ENCODE measurements around the gene ARHGEF39. TPM values are rescaled to one million over a fixed set of nuclear protein-coding genes. Genes with fewer than 3 reads are reported as not detected.
A peak's percentile ranks its signal among the peaks of the same experiment; 100 is the strongest.
"Not testable (repeated sequence)": the region's sequence is repeated elsewhere in the genome, so short reads cannot be mapped to it uniquely, and the experiment has no call there.

The ARHGEF39 gene
- total RNA-seq, 2 experiments from 2014 or later, result 17.2 to 17.3 TPM

DNA sequence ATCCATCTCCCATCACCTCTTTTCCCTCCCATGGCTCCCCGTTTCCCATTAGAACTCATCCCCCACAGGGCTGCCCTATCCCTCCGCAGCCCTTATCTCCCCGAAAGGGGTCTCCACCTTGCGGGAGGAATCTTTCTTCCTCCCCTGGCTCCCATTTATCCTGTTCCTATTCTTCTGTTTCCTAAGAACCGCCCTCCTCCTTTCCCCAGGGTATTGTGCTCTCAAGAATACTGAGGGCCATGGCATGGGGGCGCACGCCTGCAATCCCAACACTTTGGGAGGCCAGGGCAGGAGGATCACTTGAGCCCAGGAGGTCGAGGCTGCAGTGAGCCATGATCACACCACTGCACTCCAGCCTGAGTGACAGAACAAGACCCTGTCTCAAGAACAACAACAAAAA lies 47.4 kb downstream of the ARHGEF39 start:
- H3K27me3 Mint-ChIP-seq (ENCODE audit: low read depth), result no peaks in the 10 kb centered on the region
- H3K36me3 Mint-ChIP-seq (ENCODE audit: low read depth), result peaks cover 5% of the 10 kb centered on the region
- peak overlapping the region; percentile 79 for H3K4me3 Mint-ChIP-seq
- ChIA-PET POLR2A (interaction anchor here (1.3 to 8.8 kb wide), 5 partner anchors 21 to 41 kb away, joined by 4 to 122 read pairs (median 5); partner anchors contain the start of genes CCDC107, RMRP and SIT1), CTCF (interaction anchor here (0.7 to 11.8 kb wide), 18 partner anchors 8 to 285 kb away, joined by 3 to 272 read pairs (median 6); partner anchors contain the start of genes ARHGEF39, CCDC107, CREB3 and GBA2)
- H3K9me3 Mint-ChIP-seq (ENCODE audit: insufficient read depth), result no peaks in the 10 kb centered on the region
- DNase-seq, result no peak
- H3K4me1 Mint-ChIP-seq (ENCODE audit: low read depth), result peaks cover 66% of the 10 kb centered on the region
- no peak for ATAC-seq
- peak overlapping the region; percentile 92 for H3K27ac Mint-ChIP-seq

DNA sequence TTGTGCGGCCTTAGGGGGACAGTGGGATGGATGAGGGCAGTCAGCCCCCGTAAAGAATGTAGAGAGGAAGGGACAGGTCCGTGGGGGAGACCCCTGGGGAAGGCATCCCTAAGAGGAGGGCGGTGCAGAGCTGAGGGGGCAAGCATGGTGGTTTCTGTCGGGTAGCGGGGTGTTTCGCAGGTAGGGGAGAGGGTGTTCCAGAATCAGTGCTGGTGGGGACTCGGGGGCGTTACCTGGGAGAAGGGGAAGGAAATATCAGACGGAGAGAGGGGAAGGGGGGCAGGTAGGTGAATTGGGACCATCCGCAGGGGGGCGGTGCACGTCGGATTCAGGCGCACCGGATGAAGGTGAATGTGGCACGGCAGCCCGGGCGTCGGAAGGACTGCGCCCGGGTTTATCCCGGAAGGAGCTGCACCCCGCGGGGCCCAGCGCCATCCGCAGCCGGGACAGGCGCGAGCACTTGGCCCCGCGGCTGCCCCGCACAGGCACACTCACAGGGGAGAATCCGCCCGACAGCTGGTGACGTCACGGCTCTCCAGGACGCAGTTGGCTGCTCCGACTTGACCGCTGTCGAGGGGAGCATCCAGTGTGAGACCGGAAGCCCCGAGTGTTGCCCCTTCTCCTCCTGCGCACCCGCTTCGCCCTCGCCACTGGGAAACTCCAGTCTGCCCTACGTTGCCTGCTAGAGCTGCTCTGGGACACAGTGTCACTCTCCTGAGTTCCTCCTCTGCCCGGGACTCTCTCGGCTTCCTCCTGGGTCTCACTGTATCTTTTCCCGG lies 48.1 kb downstream of the ARHGEF39 start:
- H3K27me3 Mint-ChIP-seq (ENCODE audit: low read depth), result no peaks in the 10 kb centered on the region
- H3K9me3 Mint-ChIP-seq (ENCODE audit: insufficient read depth), result no peaks in the 10 kb centered on the region
- H3K4me3 Mint-ChIP-seq, result peak overlapping the region; percentile 79
- ATAC-seq (peak; percentile 65), DNase-seq (peak; percentile 78)
- POLR2A ChIA-PET, result interaction anchor here (1.2 to 8.8 kb wide), 6 partner anchors 21 to 514 kb away, joined by 4 to 122 read pairs (median 5); partner anchors contain the start of genes CCDC107, RMRP, SIT1 and STOML2
- H3K27ac Mint-ChIP-seq, result peak overlapping the region; percentile 92
- peaks cover 9% of the 10 kb centered on the region for H3K36me3 Mint-ChIP-seq (ENCODE audit: low read depth)
- CTCF ChIA-PET, result interaction anchor here (0.7 to 11.8 kb wide), 18 partner anchors 8 to 286 kb away, joined by 3 to 272 read pairs (median 6); partner anchors contain the start of genes ARHGEF39, CCDC107, CREB3 and GBA2
- H3K4me1 Mint-ChIP-seq (ENCODE audit: low read depth), result peaks cover 62% of the 10 kb centered on the region

- Mint-ChIP-seq H3K9me3 (ENCODE audit: insufficient read depth) (no peaks in the 10 kb centered on the region), H3K27me3 (ENCODE audit: low read depth) (no peaks in the 10 kb centered on the region), H3K27ac (peak overlapping the region; percentile 92), H3K4me3 (peak overlapping the region; percentile 79), H3K4me1 (ENCODE audit: low read depth) (peaks cover 61% of the 10 kb centered on the region), H3K36me3 (ENCODE audit: low read depth) (peaks cover 15% of the 10 kb centered on the region)
- DNase-seq (no peak), ATAC-seq (no peak)
- CTCF ChIA-PET, result interaction anchor here (0.7 to 11.8 kb wide), 17 partner anchors 8 to 287 kb away, joined by 3 to 272 read pairs (median 6); partner anchors contain the start of genes ARHGEF39, CCDC107, CREB3 and GBA2
- POLR2A ChIA-PET, result interaction anchor here (0.9 to 8.8 kb wide), 7 partner anchors 11 to 513 kb away, joined by 3 to 122 read pairs (median 4); partner anchors contain the start of genes CCDC107, CREB3, RMRP and SIT1
Observed at GRCh38 chr9:35615981-35616680, 48.9 kb downstream of the ARHGEF39 start.

DNA sequence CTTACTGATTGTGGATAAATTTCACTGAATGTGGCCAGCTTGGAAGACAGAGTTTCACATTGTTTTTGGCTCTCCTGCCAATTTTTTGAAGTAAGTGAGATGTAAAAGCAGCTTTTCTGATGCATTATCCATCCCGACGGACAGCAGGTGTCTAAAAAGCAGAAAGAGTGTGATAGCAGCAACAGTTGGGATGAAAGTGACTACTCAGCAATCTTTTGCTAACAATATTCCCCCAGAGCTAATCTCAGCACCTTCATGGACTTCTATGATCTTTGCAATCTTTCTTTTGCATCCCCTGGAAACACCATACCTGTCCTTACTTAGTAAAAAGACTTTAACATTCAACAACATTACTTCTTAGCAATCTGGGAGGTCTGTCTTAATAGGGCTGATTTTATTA lies 52.2 kb downstream of the ARHGEF39 start:
- peaks cover 31% of the 10 kb centered on the region for H3K36me3 Mint-ChIP-seq (ENCODE audit: low read depth)
- ChIA-PET CTCF (interaction anchor here (0.6 to 11.8 kb wide), 9 partner anchors 9 to 912 kb away, joined by 3 to 272 read pairs (median 12); partner anchors contain the start of genes ARHGEF39, CCDC107, CREB3 and RMRP), POLR2A (interaction anchor here (1.4 to 8.8 kb wide), 2 partner anchors 35 to 137 kb away, joined by 3 to 122 read pairs; partner anchors contain the start of genes GBA2, RGP1 and SIT1)
- DNase-seq, result no peak
- no peaks in the 10 kb centered on the region for H3K9me3 Mint-ChIP-seq (ENCODE audit: insufficient read depth)
- ATAC-seq, result no peak
- no peaks in the 10 kb centered on the region for H3K27me3 Mint-ChIP-seq (ENCODE audit: low read depth)
- peaks cover 32% of the 10 kb centered on the region for H3K4me1 Mint-ChIP-seq (ENCODE audit: low read depth)
- no peak overlapping the region for H3K27ac Mint-ChIP-seq
- H3K4me3 Mint-ChIP-seq, result no peak overlapping the region

DNA sequence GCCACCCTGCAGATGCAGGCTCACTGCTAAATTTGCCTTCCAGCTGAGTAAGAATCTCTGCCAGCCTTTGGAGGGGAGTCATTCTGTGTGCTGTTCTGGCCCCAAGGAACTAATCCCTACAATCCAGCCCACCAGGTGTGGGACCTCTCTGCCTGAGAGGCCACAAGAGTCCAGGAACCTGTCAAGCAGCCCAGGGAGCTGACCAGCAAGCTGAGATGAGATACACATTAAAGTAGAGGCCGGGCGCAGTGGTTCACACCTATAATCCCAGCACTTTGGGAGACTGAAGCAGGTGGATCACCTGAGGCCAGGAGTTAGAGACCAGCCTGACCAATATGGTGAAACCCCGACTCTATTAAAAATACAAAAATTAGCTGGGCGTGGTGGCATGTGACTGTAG lies 52.9 kb downstream of the ARHGEF39 start:
- not testable (repeated sequence) for H3K4me3 Mint-ChIP-seq; H3K9me3 Mint-ChIP-seq (ENCODE audit: insufficient read depth); H3K27ac Mint-ChIP-seq; DNase-seq; ATAC-seq; H3K27me3 Mint-ChIP-seq (ENCODE audit: low read depth)
- ChIA-PET CTCF (interaction anchor here (0.6 to 11.8 kb wide), 21 partner anchors 8 to 144 kb away, joined by 3 to 272 read pairs (median 9); partner anchors contain the start of genes ARHGEF39, CCDC107, CREB3 and GBA2), POLR2A (interaction anchor here (0.7 to 1.7 kb wide), 3 partner anchors 27 to 137 kb away, joined by 3 to 9 read pairs (median 3); partner anchors contain the start of genes GBA2 and RGP1)
- peaks cover 31% of the 10 kb centered on the region for H3K4me1 Mint-ChIP-seq (ENCODE audit: low read depth)
- H3K36me3 Mint-ChIP-seq (ENCODE audit: low read depth), result peaks cover 36% of the 10 kb centered on the region

DNA sequence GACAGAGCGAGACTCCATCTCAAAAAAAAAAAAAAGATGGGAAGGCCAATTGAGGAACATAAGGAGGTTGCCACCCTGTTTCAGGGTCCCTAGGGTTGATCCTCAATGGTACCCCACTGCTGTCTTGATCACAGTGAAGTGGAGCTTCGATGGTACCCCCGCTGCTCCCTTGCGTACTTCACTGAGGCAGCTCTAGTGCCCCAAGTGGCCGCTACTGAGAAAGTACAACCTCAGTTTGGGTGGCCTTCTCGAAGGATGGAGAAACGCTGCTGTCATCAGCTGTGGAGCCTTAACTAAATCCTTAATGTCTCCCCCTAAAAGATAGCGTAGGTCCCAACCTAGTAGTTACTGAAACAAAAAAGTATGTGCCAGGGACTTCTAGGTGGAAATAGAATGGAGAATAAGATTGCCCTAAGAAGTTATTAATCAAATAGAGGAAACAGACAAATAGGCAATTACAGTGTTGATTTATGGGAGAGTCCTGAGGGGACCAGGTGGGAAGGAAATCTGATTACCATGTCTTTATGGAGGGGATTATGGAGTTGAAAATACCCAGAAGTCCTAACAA lies 53.7 kb downstream of the ARHGEF39 start:
- Mint-ChIP-seq H3K4me3 (no peak overlapping the region), H3K9me3 (ENCODE audit: insufficient read depth) (no peaks in the 10 kb centered on the region), H3K27ac (no peak overlapping the region), H3K4me1 (ENCODE audit: low read depth) (peaks cover 30% of the 10 kb centered on the region), H3K27me3 (ENCODE audit: low read depth) (no peaks in the 10 kb centered on the region), H3K36me3 (ENCODE audit: low read depth) (peaks cover 39% of the 10 kb centered on the region)
- DNase-seq (peak; percentile 73), ATAC-seq (peak; percentile 87)
- ChIA-PET POLR2A (interaction anchor here (0.6 to 1.7 kb wide), 3 partner anchors 28 to 188 kb away, joined by 3 to 9 read pairs (median 3); no protein-coding TSS in a partner anchor), CTCF (interaction anchor here (0.6 to 11.8 kb wide), 29 partner anchors 8 to 509 kb away, joined by 3 to 272 read pairs (median 6); partner anchors contain the start of genes ARHGEF39, CCDC107, CREB3 and GBA2)

DNA sequence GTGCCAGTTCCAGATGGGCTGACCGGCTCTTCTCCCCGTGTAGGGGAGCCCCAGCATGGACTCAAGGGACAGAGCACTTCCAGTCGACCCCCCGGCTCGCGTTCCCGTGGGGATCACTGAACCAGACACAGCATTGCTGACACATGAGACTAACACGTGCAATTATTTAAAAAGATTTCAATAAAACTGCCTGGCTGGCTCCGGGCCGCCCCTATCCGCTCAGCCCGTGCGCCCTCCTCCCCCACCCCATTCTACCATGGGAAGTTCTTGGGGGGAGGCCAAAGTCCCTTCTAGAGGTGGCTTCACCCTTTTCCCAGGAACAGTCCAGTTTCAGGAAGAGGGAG lies 55.2 kb downstream of the ARHGEF39 start:
- Mint-ChIP-seq H3K36me3 (ENCODE audit: low read depth) (peaks cover 38% of the 10 kb centered on the region), H3K9me3 (ENCODE audit: insufficient read depth) (no peaks in the 10 kb centered on the region), H3K4me1 (ENCODE audit: low read depth) (peaks cover 23% of the 10 kb centered on the region), H3K27me3 (ENCODE audit: low read depth) (no peaks in the 10 kb centered on the region), H3K4me3 (no peak overlapping the region), H3K27ac (no peak overlapping the region)
- ChIA-PET CTCF (interaction anchor here (2.3 to 11.8 kb wide), 5 partner anchors 11 to 122 kb away, joined by 18 to 272 read pairs (median 37); partner anchors contain the start of genes ARHGEF39, CCDC107, CREB3 and RMRP), POLR2A (interaction anchor here (0.6 kb wide), 1 partner anchor 128 kb away, joined by 3 read pairs; no protein-coding TSS in a partner anchor)
- no peak for ATAC-seq
- no peak for DNase-seq

Small RNA genes within 50 kb of the gene (microRNA-seq; reads per million reads assigned to microRNA genes)
- not detected for gene MIR6852

Other genes starting within 250 kb of the ARHGEF39 start
- 1 to 10 TPM; 1.9 to 2.3 TPM for gene RUSC2, start 175.1 kb downstream of the ARHGEF39 start, total RNA-seq
- 10 to 100 TPM; 41.6 to 47.1 TPM for gene TESK1, start 59.9 kb downstream of the ARHGEF39 start, total RNA-seq
- gene CD72, start 46.8 kb downstream of the ARHGEF39 start, total RNA-seq, result 10 to 100 TPM; 11.6 to 15.0 TPM
- gene SIT1, start 14.3 kb downstream of the ARHGEF39 start, total RNA-seq, result 100 to 1,000 TPM; 213 to 220 TPM
- gene RMRP, start 7.2 kb downstream of the ARHGEF39 start, total RNA-seq, result over 10,000 TPM in 1 of 2 experiments, 1,000 to 10,000 TPM in 1; 7,126 to 12,592 TPM
- 10 to 100 TPM; 34.8 to 36.8 TPM for gene CCDC107, start 6.9 kb downstream of the ARHGEF39 start, total RNA-seq
- 1 to 10 TPM in 1 of 2 experiments, under 1 TPM in 1; 0.50 to 1.3 TPM for gene CA9, start 8.7 kb upstream of the ARHGEF39 start, total RNA-seq
- 10 to 100 TPM; 12.0 to 12.8 TPM for gene TPM2, start 24.7 kb upstream of the ARHGEF39 start, total RNA-seq
- gene TLN1, start 67.0 kb upstream of the ARHGEF39 start, total RNA-seq, result 100 to 1,000 TPM; 448 to 450 TPM
- gene CREB3, start 67.5 kb upstream of the ARHGEF39 start, total RNA-seq, result 10 to 100 TPM; 21.6 to 21.7 TPM
- gene GBA2, start 84.0 kb upstream of the ARHGEF39 start, total RNA-seq, result 10 to 100 TPM; 52.6 to 56.4 TPM
- 10 to 100 TPM; 22.1 to 22.9 TPM for gene RGP1, start 84.1 kb upstream of the ARHGEF39 start, total RNA-seq
- under 1 TPM; 0.61 to 0.89 TPM for gene MSMP, start 89.1 kb upstream of the ARHGEF39 start, total RNA-seq
- 10 to 100 TPM; 10.8 to 11.1 TPM for gene NPR2, start 126.4 kb upstream of the ARHGEF39 start, total RNA-seq
- 1 to 10 TPM; 1.3 to 1.5 TPM for gene SPAG8, start 147.1 kb upstream of the ARHGEF39 start, total RNA-seq
- 10 to 100 TPM; 74.7 to 76.8 TPM for gene HINT2, start 149.8 kb upstream of the ARHGEF39 start, total RNA-seq
- gene FAM221B, start 163.5 kb upstream of the ARHGEF39 start, total RNA-seq, result not detected
- 1 to 10 TPM; 1.6 to 2.3 TPM for gene TMEM8B, start 164.0 kb upstream of the ARHGEF39 start, total RNA-seq
- not detected for gene OR13J1, start 205.2 kb upstream of the ARHGEF39 start, total RNA-seq
- gene HRCT1, start 241.0 kb upstream of the ARHGEF39 start, total RNA-seq, result not detected
- gene SPAAR, start 244.3 kb upstream of the ARHGEF39 start, total RNA-seq, result not detected